RWPE1 (cell line): Measurements from ENCODE around the gene CCDC150.

Source experiments
- CTCF ChIA-PET: fragments of 350-600 bp; sonication (Branson Sonifier 250); formaldehyde crosslinking; extraction: SDS; loops from one replicate; lab custom pipeline; 2021; lab: Yijun Ruan, JAX
- POLR2A ChIA-PET: fragments of 400-600 bp; formaldehyde crosslinking; extraction: SDS; loops from one replicate; lab custom pipeline; 2020; ENCODE audit warnings: antibody characterized with exemption; ENCODE audit not compliant: low non-redundant PET; lab: Yijun Ruan, JAX
- DNase-seq: peaks from one replicate; pipeline ENCODE4 v3.0.0; 2012; ENCODE audit warnings: low spot score
- H3K27ac ChIP-seq: fragments of 450-650 bp; 2 replicates; pipeline ENCODE4 v1.5.1; 2017
- TF ChIP-seq, protein P1 (sequence below): fragments of 450-650 bp; conservative IDR thresholded peaks from 2 replicates; pipeline ENCODE4 v1.5.1; 2017; ENCODE audit warnings: low read depth, mild to moderate bottlenecking

Gene CCDC150

GRCh38 chr2:196592911-196593881, 46.3 kb upstream of the CCDC150 start, which contains the start of gene HECW2:
Gene HECW2 (minus strand): TSS chr2:196593554.
- TF ChIP-seq, protein P1, sequence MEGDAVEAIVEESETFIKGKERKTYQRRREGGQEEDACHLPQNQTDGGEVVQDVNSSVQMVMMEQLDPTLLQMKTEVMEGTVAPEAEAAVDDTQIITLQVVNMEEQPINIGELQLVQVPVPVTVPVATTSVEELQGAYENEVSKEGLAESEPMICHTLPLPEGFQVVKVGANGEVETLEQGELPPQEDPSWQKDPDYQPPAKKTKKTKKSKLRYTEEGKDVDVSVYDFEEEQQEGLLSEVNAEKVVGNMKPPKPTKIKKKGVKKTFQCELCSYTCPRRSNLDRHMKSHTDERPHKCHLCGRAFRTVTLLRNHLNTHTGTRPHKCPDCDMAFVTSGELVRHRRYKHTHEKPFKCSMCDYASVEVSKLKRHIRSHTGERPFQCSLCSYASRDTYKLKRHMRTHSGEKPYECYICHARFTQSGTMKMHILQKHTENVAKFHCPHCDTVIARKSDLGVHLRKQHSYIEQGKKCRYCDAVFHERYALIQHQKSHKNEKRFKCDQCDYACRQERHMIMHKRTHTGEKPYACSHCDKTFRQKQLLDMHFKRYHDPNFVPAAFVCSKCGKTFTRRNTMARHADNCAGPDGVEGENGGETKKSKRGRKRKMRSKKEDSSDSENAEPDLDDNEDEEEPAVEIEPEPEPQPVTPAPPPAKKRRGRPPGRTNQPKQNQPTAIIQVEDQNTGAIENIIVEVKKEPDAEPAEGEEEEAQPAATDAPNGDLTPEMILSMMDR, result peak; percentile 44
- ChIA-PET CTCF (interaction anchor here (0.8 kb wide), 1 partner anchor 87 kb away, joined by 4 read pairs; no protein-coding TSS in a partner anchor), POLR2A (interaction anchor here (0.5 kb wide), 1 partner anchor 28 kb away, joined by 8 read pairs; no protein-coding TSS in a partner anchor)
- H3K27ac ChIP-seq, result peak within 1 kb of the TSS; percentile 77
- peak; percentile 36 for DNase-seq

GRCh38 chr2:196594158-196594557, 45.4 kb upstream of the CCDC150 start:
- POLR2A ChIA-PET, result no interaction called here
- CTCF ChIA-PET, result no interaction called here
- DNase-seq, result no peak
- TF ChIP-seq, protein P1, result no peak
- H3K27ac ChIP-seq, result no peak overlapping the region

DNA sequence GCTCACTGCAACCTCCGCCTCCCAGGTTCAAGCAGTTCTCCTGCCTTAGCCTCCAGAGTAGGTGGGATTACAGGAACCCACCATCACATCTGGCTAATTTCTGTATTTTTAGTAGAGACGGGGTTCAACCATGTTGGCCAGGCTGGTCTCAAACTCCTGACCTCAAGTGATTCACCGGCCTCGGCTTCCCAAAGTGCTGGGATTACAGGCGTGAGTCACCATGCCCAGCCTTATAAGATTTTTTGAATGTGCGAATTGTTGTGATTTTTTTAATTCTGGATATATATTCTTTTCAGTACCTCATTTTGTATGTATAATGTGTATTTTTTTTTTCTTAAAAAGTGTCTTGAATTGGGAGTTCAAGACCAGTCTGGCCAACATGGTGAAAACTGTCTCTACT, 42.0 kb upstream of the CCDC150 start:
- no peak overlapping the region for H3K27ac ChIP-seq
- CTCF ChIA-PET, result no interaction called here
- TF ChIP-seq, protein P1, result no peak
- POLR2A ChIA-PET, result no interaction called here
- DNase-seq, result no peak

DNA sequence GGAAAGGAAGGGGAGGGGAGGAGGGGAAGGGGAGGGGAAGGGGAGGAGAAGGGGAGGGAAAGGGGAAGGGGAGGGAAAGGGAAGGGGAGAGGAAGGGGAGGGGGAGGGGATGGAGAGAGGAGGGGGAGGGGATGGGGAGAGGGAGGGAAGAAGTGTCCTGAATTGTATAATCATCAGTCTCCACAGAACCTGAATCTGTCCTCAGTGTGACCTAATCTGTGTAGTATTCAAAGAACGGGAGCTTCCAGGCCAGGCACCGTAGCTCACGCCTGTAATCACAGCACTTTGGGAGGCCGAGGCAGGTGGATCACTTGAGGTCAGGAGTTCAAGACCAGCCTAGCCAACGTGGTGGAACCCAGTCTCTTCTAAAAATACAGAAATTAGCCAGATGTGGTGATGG, 41.1 kb upstream of the CCDC150 start:
- TF ChIP-seq, protein P1, result no peak
- ChIA-PET CTCF (no interaction called here), POLR2A (no interaction called here)
- DNase-seq, result no peak
- H3K27ac ChIP-seq, result no peak overlapping the region

DNA sequence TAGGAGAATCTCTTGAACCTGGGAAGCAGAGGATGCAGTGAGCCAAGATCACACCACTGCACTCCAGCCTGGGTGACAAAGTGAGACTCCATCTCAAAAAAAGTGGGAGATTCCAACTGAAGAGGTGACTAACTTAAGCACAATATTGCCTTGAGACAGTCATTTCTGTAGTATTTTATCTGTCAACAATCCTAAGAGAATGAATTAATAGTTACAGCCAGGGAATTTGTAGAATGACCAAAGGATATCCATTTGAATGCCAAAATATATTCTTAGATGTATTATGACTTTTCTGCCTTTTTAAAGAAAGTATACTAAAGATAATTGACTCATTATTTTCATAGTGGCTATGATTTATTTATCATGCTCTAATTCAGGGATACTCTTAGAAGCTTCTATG, 40.7 kb upstream of the CCDC150 start:
- ChIA-PET POLR2A (no interaction called here), CTCF (no interaction called here)
- no peak for DNase-seq
- no peak overlapping the region for H3K27ac ChIP-seq
- TF ChIP-seq, protein P1, result no peak

DNA sequence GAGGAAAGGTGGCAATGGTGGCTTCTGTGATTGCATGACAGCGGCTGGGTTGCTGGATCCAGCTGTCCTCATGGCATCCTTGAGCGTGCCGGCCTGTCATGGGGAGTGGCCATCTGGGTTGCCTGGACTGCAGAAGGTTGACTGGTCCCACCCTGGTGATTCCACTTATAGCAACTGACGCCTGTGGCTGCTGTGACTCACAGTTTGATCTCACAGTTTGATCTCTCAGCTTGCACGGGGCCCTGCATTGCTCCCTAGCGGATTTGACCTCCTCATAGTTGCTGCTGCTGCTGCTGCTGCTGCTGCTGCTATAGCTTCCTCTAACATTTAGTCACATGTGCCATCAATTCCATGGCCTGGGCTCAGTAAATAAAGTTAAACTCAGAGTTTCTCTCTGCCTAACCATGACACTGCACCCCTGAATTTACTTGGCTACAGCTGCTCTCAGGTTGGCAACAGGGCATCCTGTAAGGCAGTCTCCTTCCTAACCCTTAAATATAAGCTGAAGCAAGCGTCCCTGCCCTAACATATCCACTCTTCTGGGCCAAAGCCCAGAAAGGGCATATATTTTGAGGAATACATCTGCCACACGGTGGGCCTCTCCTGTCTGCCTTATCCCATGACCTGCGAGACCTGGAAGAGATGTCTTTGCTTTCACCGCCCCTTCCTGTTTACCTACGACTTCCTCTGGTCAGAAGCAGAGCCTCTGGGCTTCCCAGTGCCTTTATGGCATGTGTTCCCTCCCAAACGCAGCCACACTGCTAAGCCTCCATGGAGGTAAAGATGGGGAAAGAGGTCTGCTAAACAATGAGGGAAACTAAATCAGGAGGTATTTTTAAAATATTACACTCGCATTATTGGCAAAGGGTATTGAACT, 37.8 kb upstream of the CCDC150 start:
- H3K27ac ChIP-seq, result peak overlapping the region; percentile 80
- ChIA-PET POLR2A (interaction anchor here (0.7 kb wide), 1 partner anchor 37 kb away, joined by 3 read pairs; the partner anchor contains the start of gene CCDC150), CTCF (interaction anchor here (0.5 to 0.6 kb wide), 2 partner anchors 161 to 473 kb away, joined by 3 to 5 read pairs; no protein-coding TSS in a partner anchor)
- DNase-seq, result peak; percentile 84
- TF ChIP-seq, protein P1, result no peak
